Hindlimb muscle (tissue), 1 donor: ENCODE measurements around the gene SLAMF8. TPM values are rescaled to one million over a fixed set of nuclear protein-coding genes. Genes with fewer than 3 reads are reported as not detected.

Source experiments
- DNase-seq: peaks from one replicate; pipeline ENCODE4 v3.0.0-alpha.2; 2013
- polyA plus RNA-seq: library from polyadenylated mRNA; unstranded; fragments of 120-200 nt; gene quantifications from one replicate; pipeline ENCODE4 v1.2.1, GENCODE V29; 2013; ENCODE audit not compliant: insufficient read length

Gene SLAMF8
- polyA plus RNA-seq, 1 donor, result 0.45 TPM

- no peak for DNase-seq
These were observed 47.0 kb downstream of the SLAMF8 start for GRCh38 chr1:159873530-159874143.

GRCh38 chr1:159877695-159878444, 51.2 kb downstream of the SLAMF8 start:
- DNase-seq, result no peak

GRCh38 chr1:159879136-159879535, 52.5 kb downstream of the SLAMF8 start:
- DNase-seq, result no peak

- DNase-seq, result no peak
These were observed 53.3 kb downstream of the SLAMF8 start for GRCh38 chr1:159879977-159880376.

- no peak for DNase-seq
These were observed 53.8 kb downstream of the SLAMF8 start for GRCh38 chr1:159880430-159880829.

GRCh38 chr1:159881622-159882526, 55.2 kb downstream of the SLAMF8 start:
- no peak for DNase-seq

- DNase-seq, result no peak
These were observed 55.8 kb downstream of the SLAMF8 start for GRCh38 chr1:159882527-159882862.

GRCh38 chr1:159883134-159883533, 56.5 kb downstream of the SLAMF8 start:
- no peak for DNase-seq

GRCh38 chr1:159884296-159884695, 57.6 kb downstream of the SLAMF8 start:
- DNase-seq, result no peak

Other genes with a start within 250 kb of the SLAMF8 start
- not detected for gene APCS, start 239.0 kb upstream of the SLAMF8 start, polyA plus RNA-seq
- not detected for gene CRP, start 112.3 kb upstream of the SLAMF8 start, polyA plus RNA-seq
- 10.2 TPM for gene DUSP23, start 45.9 kb upstream of the SLAMF8 start, polyA plus RNA-seq
- not detected for gene FCRL6, start 24.5 kb upstream of the SLAMF8 start, polyA plus RNA-seq
- not detected for gene VSIG8, start 35.8 kb downstream of the SLAMF8 start, polyA plus RNA-seq
- gene CFAP45, start 73.3 kb downstream of the SLAMF8 start, polyA plus RNA-seq, result 0.40 TPM
- 155 TPM for gene TAGLN2, start 98.6 kb downstream of the SLAMF8 start, polyA plus RNA-seq
- 0.65 TPM for gene IGSF9, start 118.7 kb downstream of the SLAMF8 start, polyA plus RNA-seq
- not detected for gene SLAMF9, start 127.4 kb downstream of the SLAMF8 start, polyA plus RNA-seq
- gene PIGM, start 205.1 kb downstream of the SLAMF8 start, polyA plus RNA-seq, result 5.0 TPM
- gene KCNJ10, start 243.3 kb downstream of the SLAMF8 start, polyA plus RNA-seq, result 0.46 TPM